GM12878 (cell line): ENCODE measurements around the gene ZNF75A.

Experiments used
- BHLHE40 ChIP-seq, 2 experiments: fragments of 450-650 bp in 1 of 2; IDR thresholded peaks; 2 replicates each; pipeline ENCODE4 v1.6.1; 2011 to 2017; ENCODE audit warnings: low read depth in 2 of 2, borderline replicate concordance in 1 of 2, improper control_type of control experiment in 1 of 2, low read length in 1 of 2, mild to moderate bottlenecking in 1 of 2
- E2F4 ChIP-seq: IDR thresholded peaks from 2 replicates; pipeline ENCODE4 v1.6.1; 2012; ENCODE audit warnings: low read depth, low read length, improper control_type of control experiment
- EP300 ChIP-seq, 2 experiments: fragments of 150-350 bp in 1 of 2; IDR thresholded peaks; 2 replicates each; pipeline ENCODE4 v1.6.1; 2011 to 2012; ENCODE audit warnings: low read depth in 2 of 2, low read length in 2 of 2, borderline replicate concordance in 1 of 2, improper control_type of control experiment in 1 of 2, inconsistent platforms in 1 of 2; ENCODE audit not compliant: control insufficient read depth in 1 of 2
- HDGF ChIP-seq: fragments of 450-650 bp; IDR thresholded peaks from 2 replicates; pipeline ENCODE4 v1.6.1; 2016; ENCODE audit warnings: antibody characterized with exemption
- JUND ChIP-seq: IDR thresholded peaks from 2 replicates; pipeline ENCODE4 v1.6.1; 2012; ENCODE audit warnings: low read depth, mild to moderate bottlenecking, low read length, improper control_type of control experiment, moderate library complexity
- MEF2A ChIP-seq: IDR thresholded peaks from 2 replicates; pipeline ENCODE4 v1.6.1; 2011; ENCODE audit warnings: low read depth, mild to moderate bottlenecking, low read length, moderate library complexity; ENCODE audit not compliant: insufficient read depth
- MTA2 ChIP-seq: fragments of 450-650 bp; IDR thresholded peaks from 2 replicates; pipeline ENCODE4 v1.6.1; 2016; ENCODE audit warnings: low read depth, mild to moderate bottlenecking, moderate library complexity
- POLR2A ChIP-seq: IDR thresholded peaks from 2 replicates; pipeline ENCODE4 v1.6.1; 2011; ENCODE audit warnings: low read depth, mild to moderate bottlenecking, low read length
- POLR2AphosphoS5 ChIP-seq: IDR thresholded peaks from 2 replicates; pipeline ENCODE4 v1.6.1; 2011; ENCODE audit warnings: mild to moderate bottlenecking, low read length, inconsistent platforms
- RCOR1 ChIP-seq: conservative IDR thresholded peaks from 2 replicates; pipeline ENCODE4 v1.6.1; 2012; ENCODE audit warnings: low read depth, low read length, improper control_type of control experiment
- REST ChIP-seq: IDR thresholded peaks from 2 replicates; pipeline ENCODE4 v1.6.1; 2012; ENCODE audit warnings: mild to moderate bottlenecking, low read depth, low read length
- USF1 ChIP-seq: IDR thresholded peaks from 2 replicates; pipeline ENCODE4 v1.6.1; 2011; ENCODE audit warnings: borderline replicate concordance, low read depth, mild to moderate bottlenecking, moderate library complexity, mixed read lengths, low read length; ENCODE audit not compliant: insufficient read depth; ENCODE audit errors: extremely low read length
- TF ChIP-seq, protein P1 (sequence below), 3 experiments: IDR thresholded peaks in 2 of 3; conservative IDR thresholded peaks in 1 of 3; 2 replicates each; pipeline ENCODE4 v1.5.1; 2011; ENCODE audit warnings: low read depth in 3 of 3, low read length in 3 of 3, mild to moderate bottlenecking in 3 of 3, control low read depth in 2 of 3, moderate library complexity in 2 of 3, inconsistent platforms in 1 of 3, mixed read lengths in 1 of 3; ENCODE audit not compliant: control insufficient read depth in 2 of 3, insufficient read depth in 1 of 3; ENCODE audit errors: extremely low read depth in 1 of 3

DNA sequence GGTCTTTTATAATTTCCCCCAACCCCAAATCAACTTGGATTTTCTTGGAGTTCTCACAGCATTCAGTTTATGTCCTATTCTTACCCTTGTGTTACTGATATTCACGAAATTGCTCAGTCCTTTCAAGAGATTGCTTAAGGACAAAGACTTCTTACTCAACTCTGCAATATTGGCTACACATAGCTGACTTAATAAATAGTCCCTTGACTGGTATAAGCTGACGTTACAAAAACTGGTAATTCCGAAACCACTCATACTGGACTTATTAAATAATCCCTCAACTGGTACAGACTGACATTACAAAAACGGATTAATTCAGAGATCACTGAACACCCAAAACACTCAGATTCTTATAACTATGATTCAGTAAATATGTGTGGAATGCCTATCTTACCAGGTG, 927 bp upstream of the ZNF75A start:
- TF ChIP-seq MTA2 (no peak), RCOR1 (no peak), POLR2A (no peak), EP300 (IDR thresholded peaks at IDR 0.05; ENCODE audit: borderline replicate concordance in 1 of 2, control insufficient read depth in 1 of 2, low read depth in 2 of 2, low read length in 2 of 2) (no peak), HDGF (no peak), USF1 (no peak), JUND (no peak), POLR2AphosphoS5 (no peak), MEF2A (no peak), REST (no peak), BHLHE40 (IDR thresholded peaks at IDR 0.05; ENCODE audit: borderline replicate concordance in 1 of 2, low read depth in 2 of 2, low read length in 1 of 2) (no peak), E2F4 (no peak)
- TF ChIP-seq, protein P1, sequence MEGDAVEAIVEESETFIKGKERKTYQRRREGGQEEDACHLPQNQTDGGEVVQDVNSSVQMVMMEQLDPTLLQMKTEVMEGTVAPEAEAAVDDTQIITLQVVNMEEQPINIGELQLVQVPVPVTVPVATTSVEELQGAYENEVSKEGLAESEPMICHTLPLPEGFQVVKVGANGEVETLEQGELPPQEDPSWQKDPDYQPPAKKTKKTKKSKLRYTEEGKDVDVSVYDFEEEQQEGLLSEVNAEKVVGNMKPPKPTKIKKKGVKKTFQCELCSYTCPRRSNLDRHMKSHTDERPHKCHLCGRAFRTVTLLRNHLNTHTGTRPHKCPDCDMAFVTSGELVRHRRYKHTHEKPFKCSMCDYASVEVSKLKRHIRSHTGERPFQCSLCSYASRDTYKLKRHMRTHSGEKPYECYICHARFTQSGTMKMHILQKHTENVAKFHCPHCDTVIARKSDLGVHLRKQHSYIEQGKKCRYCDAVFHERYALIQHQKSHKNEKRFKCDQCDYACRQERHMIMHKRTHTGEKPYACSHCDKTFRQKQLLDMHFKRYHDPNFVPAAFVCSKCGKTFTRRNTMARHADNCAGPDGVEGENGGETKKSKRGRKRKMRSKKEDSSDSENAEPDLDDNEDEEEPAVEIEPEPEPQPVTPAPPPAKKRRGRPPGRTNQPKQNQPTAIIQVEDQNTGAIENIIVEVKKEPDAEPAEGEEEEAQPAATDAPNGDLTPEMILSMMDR (IDR thresholded peaks at IDR 0.05 in 2 of 3, conservative IDR thresholded peaks at IDR 0.05 in 1 of 3; ENCODE audit: control insufficient read depth in 2 of 3, extremely low read depth in 1 of 3, insufficient read depth in 1 of 3, low read depth in 3 of 3, low read length in 3 of 3) = no peak
